ENCODE results near the gene MNAT1.

DNA sequence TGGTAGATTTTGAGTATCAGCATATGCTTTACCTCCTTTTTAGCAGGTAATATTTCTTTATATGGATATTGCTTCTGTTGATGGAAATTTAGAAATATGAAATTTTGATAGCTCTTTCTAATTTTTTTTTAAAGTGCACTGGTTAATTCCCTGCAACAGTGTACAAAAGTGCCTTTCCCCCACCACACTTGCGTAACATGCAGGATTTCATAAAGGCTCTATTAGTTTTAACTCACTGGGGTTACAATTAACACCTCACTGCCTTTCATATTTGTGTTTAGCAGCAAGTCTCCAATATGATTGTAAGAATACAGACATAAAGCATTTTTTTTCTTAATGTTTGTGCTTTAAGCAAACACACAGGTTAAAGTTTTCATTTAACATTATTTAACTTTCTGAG, 25.6 kb downstream of the MNAT1 start:
- TF ChIP-seq SPI1 (IDR thresholded peaks at IDR 0.05; ENCODE audit: low read depth, low read length) (no peak), POLR2A (IDR thresholded peaks at IDR 0.05; ENCODE audit: low read depth, low read length) (no peak)

Data from GM12891 (cell line).